ENCODE results near the gene CALCOCO1.
A peak's percentile ranks its signal among the peaks of the same experiment; 100 is the strongest.

CALCOCO1 gene

DNA sequence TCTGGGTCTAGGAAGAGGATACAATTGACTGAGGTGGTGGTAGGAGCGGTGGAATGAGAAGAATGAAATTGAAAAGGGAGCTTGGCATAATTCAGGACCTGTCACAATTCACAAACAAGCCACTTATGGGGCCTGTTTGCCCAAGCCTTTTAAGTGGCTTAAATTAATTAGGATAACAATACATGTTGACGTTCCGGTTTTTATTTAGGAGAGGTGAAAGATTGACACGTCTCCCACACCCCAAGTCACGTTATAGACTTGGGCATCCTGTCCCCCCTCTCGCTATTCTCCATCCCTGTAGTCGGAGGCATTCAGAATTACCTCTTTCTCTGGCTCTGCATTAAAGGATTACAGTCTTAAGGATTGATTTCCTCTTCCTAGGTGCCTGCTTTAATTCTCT, 954 bp upstream of the CALCOCO1 start:
- no peak overlapping the region; the same call in 1 of the 2 replicates for H3K4me3 ChIP-seq (replicated peaks; ENCODE audit: insufficient read depth, low read length)
- DNase-seq (ENCODE audit: low read depth in 1 of 2, low spot score in 1 of 2) = no peak
- no peak overlapping the region; the same call in 1 of the 2 replicates for H3K27ac ChIP-seq (replicated peaks)
- TF ChIP-seq POLR2AphosphoS5 (IDR thresholded peaks at IDR 0.05; ENCODE audit: low read depth) (no peak), GABPA (IDR thresholded peaks at IDR 0.05; ENCODE audit: low read depth) (no peak), CTCF (IDR thresholded peaks at IDR 0.05; ENCODE audit: insufficient read depth, low read length) (no peak), SPI1 (IDR thresholded peaks at IDR 0.05; ENCODE audit: borderline replicate concordance, low read depth) (no peak), REST (IDR thresholded peaks at IDR 0.05; ENCODE audit: insufficient replicate concordance, low read depth) (no peak)
- H3K27me3 ChIP-seq (ENCODE audit: insufficient read depth, poor library complexity, severe bottlenecking) = no peaks in the 10 kb centered on the region

GRCh38 chr12:53726946-53727309, 324 bp downstream of the CALCOCO1 start:
- TF ChIP-seq GABPA (IDR thresholded peaks at IDR 0.05; ENCODE audit: low read depth) (no peak), REST (IDR thresholded peaks at IDR 0.05; ENCODE audit: insufficient replicate concordance, low read depth) (no peak), SPI1 (IDR thresholded peaks at IDR 0.05; ENCODE audit: borderline replicate concordance, low read depth) (no peak), CTCF (IDR thresholded peaks at IDR 0.05; ENCODE audit: insufficient read depth, low read length) (no peak), POLR2AphosphoS5 (IDR thresholded peaks at IDR 0.05; ENCODE audit: low read depth) (no peak)
- Histone ChIP-seq H3K4me3 (replicated peaks; ENCODE audit: insufficient read depth, low read length) (peak overlapping the region; percentile 88), H3K27me3 (ENCODE audit: insufficient read depth, poor library complexity, severe bottlenecking) (no peaks in the 10 kb centered on the region), H3K27ac (replicated peaks) (no peak overlapping the region; the same call in 1 of the 2 replicates)
- peak in 1 of 2 experiments; percentile 26 for DNase-seq (ENCODE audit: low read depth in 1 of 2, low spot score in 1 of 2)

DNA sequence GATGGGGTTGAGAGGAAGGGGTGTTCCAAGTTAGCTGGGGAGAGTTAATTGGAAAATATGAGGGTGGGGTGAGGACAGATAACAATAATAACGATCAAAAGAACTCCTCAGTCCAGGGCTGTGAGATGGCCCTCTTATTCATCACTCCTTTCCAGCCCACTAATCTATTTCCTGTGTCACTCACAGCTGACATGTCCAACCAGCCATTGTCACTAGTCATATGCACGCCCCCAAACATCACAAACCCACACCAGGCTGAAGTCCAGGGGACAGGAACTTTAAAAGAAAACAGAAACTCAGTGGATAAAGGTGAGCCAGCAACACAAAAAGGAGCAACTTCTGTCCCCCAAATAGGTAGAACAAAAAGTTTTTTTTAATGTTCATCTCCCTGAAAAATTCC, 911 bp downstream of the CALCOCO1 start:
- TF ChIP-seq SPI1 (IDR thresholded peaks at IDR 0.05; ENCODE audit: borderline replicate concordance, low read depth) (no peak), CTCF (IDR thresholded peaks at IDR 0.05; ENCODE audit: insufficient read depth, low read length) (no peak)
- Histone ChIP-seq H3K27me3 (ENCODE audit: insufficient read depth, poor library complexity, severe bottlenecking) (no peaks in the 10 kb centered on the region), H3K4me3 (replicated peaks; ENCODE audit: insufficient read depth, low read length) (peak overlapping the region; percentile 88; the same call in 1 of the 2 replicates), H3K27ac (replicated peaks) (no peak overlapping the region)
- no peak for DNase-seq (ENCODE audit: low read depth in 1 of 2, low spot score in 1 of 2)

GRCh38 chr12:53725824-53726223, 1.4 kb downstream of the CALCOCO1 start:
- DNase-seq (ENCODE audit: low read depth in 1 of 2, low spot score in 1 of 2) = no peak
- Histone ChIP-seq H3K27me3 (ENCODE audit: insufficient read depth, poor library complexity, severe bottlenecking) (no peaks in the 10 kb centered on the region), H3K27ac (replicated peaks) (no peak overlapping the region), H3K4me3 (replicated peaks; ENCODE audit: insufficient read depth, low read length) (no peak overlapping the region)
- TF ChIP-seq GABPA (IDR thresholded peaks at IDR 0.05; ENCODE audit: low read depth) (no peak), SPI1 (IDR thresholded peaks at IDR 0.05; ENCODE audit: borderline replicate concordance, low read depth) (no peak), POLR2AphosphoS5 (IDR thresholded peaks at IDR 0.05; ENCODE audit: low read depth) (no peak)
